H9 (cell line): ENCODE results near the gene CPA3. TPM values are rescaled to one million over a fixed set of nuclear protein-coding genes. Genes with fewer than 3 reads are reported as not detected.

Source experiments
- DNase-seq: peaks from one replicate; pipeline ENCODE4 v3.0.0-alpha.2; 2017
- H2AFZ ChIP-seq: one replicate; pipeline ENCODE4 v1.6.1; 2013; ENCODE audit warnings: mild to moderate bottlenecking, low read length, control low read depth, moderate library complexity
- H2AK5ac ChIP-seq: 2 replicates; pipeline ENCODE4 v1.6.1; 2013; ENCODE audit warnings: low read length, control low read depth, mixed read lengths; ENCODE audit not compliant: insufficient read length
- H2BK120ac ChIP-seq: one replicate; pipeline ENCODE4 v1.6.1; 2013; ENCODE audit warnings: low read depth, mild to moderate bottlenecking, low read length, control low read depth, inconsistent platforms; ENCODE audit not compliant: poor library complexity, severe bottlenecking
- H2BK12ac ChIP-seq: 2 replicates; pipeline ENCODE4 v1.6.1; 2013; ENCODE audit warnings: low read length, control low read depth, mixed read lengths, low read depth; ENCODE audit not compliant: insufficient read length
- H2BK15ac ChIP-seq: 2 replicates; pipeline ENCODE4 v1.6.1; 2013; ENCODE audit warnings: low read depth, low read length, control low read depth
- H2BK20ac ChIP-seq: one replicate; pipeline ENCODE4 v1.6.1; 2013; ENCODE audit warnings: low read depth, mild to moderate bottlenecking, low read length, control low read depth, inconsistent platforms; ENCODE audit not compliant: poor library complexity, severe bottlenecking
- H2BK5ac ChIP-seq: 2 replicates; pipeline ENCODE4 v1.6.1; 2013; ENCODE audit warnings: low read length, control low read depth, mixed read lengths; ENCODE audit not compliant: insufficient read length
- H3K14ac ChIP-seq: 2 replicates; pipeline ENCODE4 v1.6.1; 2013; ENCODE audit warnings: low read length, control low read depth; ENCODE audit not compliant: insufficient read depth
- H3K18ac ChIP-seq: 2 replicates; pipeline ENCODE4 v1.6.1; 2013; ENCODE audit warnings: low read depth, mild to moderate bottlenecking, mixed read lengths, low read length, control low read depth; ENCODE audit not compliant: insufficient read length
- H3K23ac ChIP-seq: 2 replicates; pipeline ENCODE4 v1.6.1; 2013; ENCODE audit warnings: low read length, control low read depth, mixed read lengths, low read depth; ENCODE audit not compliant: insufficient read length
- H3K23me2 ChIP-seq: 2 replicates; pipeline ENCODE4 v1.6.1; 2013; ENCODE audit warnings: low read depth, mild to moderate bottlenecking, mixed read lengths, low read length, control low read depth; ENCODE audit not compliant: insufficient read length, poor library complexity, severe bottlenecking
- H3K27ac ChIP-seq: 2 replicates; pipeline ENCODE4 v1.5.1; 2013; ENCODE audit warnings: low read length, control low read depth, mixed read lengths, low read depth; ENCODE audit not compliant: insufficient read length
- H3K27me3 ChIP-seq: 2 replicates; pipeline ENCODE4 v1.6.1; 2013; ENCODE audit warnings: low read length, control low read depth, inconsistent platforms; ENCODE audit not compliant: insufficient read depth
- H3K4ac ChIP-seq: 2 replicates; pipeline ENCODE4 v1.6.1; 2013; ENCODE audit warnings: low read depth, mild to moderate bottlenecking, control low read depth, inconsistent platforms, low read length, moderate library complexity
- H3K4me1 ChIP-seq: 2 replicates; pipeline ENCODE4 v1.6.1; 2013; ENCODE audit warnings: low read length, control low read depth, inconsistent platforms; ENCODE audit not compliant: insufficient read depth
- H3K4me2 ChIP-seq: 2 replicates; pipeline ENCODE4 v1.6.1; 2013; ENCODE audit warnings: low read length, control low read depth, mixed read lengths; ENCODE audit not compliant: insufficient read length, insufficient read depth
- H3K56ac ChIP-seq: 2 replicates; pipeline ENCODE4 v1.6.1; 2013; ENCODE audit warnings: low read depth, mild to moderate bottlenecking, mixed read lengths, low read length, control low read depth; ENCODE audit not compliant: insufficient read length
- H3K79me1 ChIP-seq: 2 replicates; pipeline ENCODE4 v1.6.1; 2013; ENCODE audit warnings: low read depth, mild to moderate bottlenecking, moderate library complexity, low read length, control low read depth, inconsistent platforms; ENCODE audit not compliant: insufficient read depth, poor library complexity, severe bottlenecking
- H3K79me2 ChIP-seq: 2 replicates; pipeline ENCODE4 v1.6.1; 2013; ENCODE audit warnings: low read length, control low read depth, inconsistent platforms; ENCODE audit not compliant: insufficient read depth
- H3K9ac ChIP-seq: 2 replicates; pipeline ENCODE4 v1.6.1; 2013; ENCODE audit warnings: low read length, control low read depth, mixed read lengths; ENCODE audit not compliant: insufficient read length; ENCODE audit errors: extremely low read depth
- H3K9me3 ChIP-seq: one replicate; pipeline ENCODE4 v1.6.1; 2013; ENCODE audit warnings: low read depth, low read length, inconsistent platforms; ENCODE audit not compliant: control insufficient read depth
- H3T11ph ChIP-seq: one replicate; pipeline ENCODE4 v1.6.1; 2013; ENCODE audit warnings: mild to moderate bottlenecking, low read length, control low read depth, inconsistent platforms
- H4K20me1 ChIP-seq: one replicate; pipeline ENCODE4 v1.6.1; 2013; ENCODE audit not compliant: control insufficient read depth, insufficient read length, insufficient read depth
- H4K5ac ChIP-seq: 2 replicates; pipeline ENCODE4 v1.6.1; 2013; ENCODE audit warnings: low read depth, mild to moderate bottlenecking, mixed read lengths, low read length, control low read depth; ENCODE audit not compliant: insufficient read length
- H4K8ac ChIP-seq: replicated peaks from 2 replicates; pipeline ENCODE4 v1.6.1; 2013; ENCODE audit warnings: low read length, control low read depth, mixed read lengths, low read depth; ENCODE audit not compliant: insufficient read length
- H4K91ac ChIP-seq: 2 replicates; pipeline ENCODE4 v1.6.1; 2013; ENCODE audit warnings: low read depth, mild to moderate bottlenecking, moderate library complexity, mixed read lengths, low read length, control low read depth; ENCODE audit not compliant: insufficient read length
- H3K27ac Mint-ChIP-seq, 3 experiments: 2 replicates in 2 of 3; 3 replicates in 1 of 3; pipeline ENCODE4 v1.8.0; 2020 to 2021; ENCODE audit warnings: mixed read lengths in 3 of 3, mild to moderate bottlenecking in 1 of 3, moderate library complexity in 1 of 3
- H3K27me3 Mint-ChIP-seq: 2 replicates; pipeline ENCODE4 v1.8.0; 2021; ENCODE audit warnings: low read depth, mild to moderate bottlenecking, moderate library complexity, mixed read lengths
- H3K36me3 Mint-ChIP-seq, 3 experiments: 2 replicates in 2 of 3; 3 replicates in 1 of 3; pipeline ENCODE4 v1.8.0; 2020 to 2021; ENCODE audit warnings: low read depth in 3 of 3, mixed read lengths in 3 of 3; ENCODE audit not compliant: insufficient read depth in 1 of 3
- H3K4me1 Mint-ChIP-seq, 2 experiments: 2 replicates each; pipeline ENCODE4 v1.8.0; 2020; ENCODE audit warnings: mixed read lengths in 2 of 2
- H3K4me3 Mint-ChIP-seq, 2 experiments: 2 replicates in 1 of 2; 3 replicates in 1 of 2; pipeline ENCODE4 v1.8.0; 2020 to 2021; ENCODE audit warnings: mild to moderate bottlenecking in 2 of 2, mixed read lengths in 2 of 2, moderate library complexity in 1 of 2
- H3K9me3 Mint-ChIP-seq, 2 experiments: 2 replicates in 1 of 2; 3 replicates in 1 of 2; pipeline ENCODE4 v1.8.0; 2020; ENCODE audit warnings: mild to moderate bottlenecking in 2 of 2, mixed read lengths in 2 of 2, moderate library complexity in 1 of 2
- CTCF ChIP-seq: fragments of 200-600 bp; sonication (generic); conservative IDR thresholded peaks from 3 replicates; pipeline ENCODE4 v1.8.0; 2021; ENCODE audit warnings: antibody characterized with exemption, mild to moderate bottlenecking
- WGBS: extraction: QIAGEN DNeasy Blood & Tissue Kit; methylation state at CpG from one replicate; pipeline ENCODE4 v1.1.7; 2013; ENCODE audit warnings: missing lambda C conversion rate, low lambda C conversion rate, mixed read lengths; ENCODE audit not compliant: insufficient read length; ENCODE audit errors: extremely low coverage; 5-methylcytosine and 5-hydroxymethylcytosine counted together
- total RNA-seq: library from RNA; stranded (reverse); gene quantifications from 2 replicates; pipeline ENCODE4 v1.2.1, GENCODE V29; 2021

The CPA3 gene
- total RNA-seq, 1 experiment from 2014 or later: not detected

- Mint-ChIP-seq H3K36me3 (no peaks in the 10 kb centered on the region), H3K27me3 (no peaks in the 10 kb centered on the region), H3K4me3 (no peak overlapping the region), H3K4me1 (peaks cover 3% of the 10 kb centered on the region in 2 experiments), H3K27ac (no peak overlapping the region), H3K9me3 (no peaks in the 10 kb centered on the region)
- H3K14ac ChIP-seq: no peak overlapping the region
- no peak overlapping the region for H3T11ph ChIP-seq
- H3K27ac ChIP-seq: no peak overlapping the region
- no peak overlapping the region for H2AK5ac ChIP-seq
- H3K23ac ChIP-seq: no peak overlapping the region
- no CpG with 5 or more reads among the region's 1 CpG for WGBS
- TF ChIP-seq CTCF: peak; percentile 87
- H3K23me2 ChIP-seq: no peaks in the 10 kb centered on the region
- DNase-seq: no peak
- H4K20me1 ChIP-seq: no peaks in the 10 kb centered on the region
- H2BK12ac ChIP-seq: no peak overlapping the region
- no peak overlapping the region for H2BK20ac ChIP-seq
- H4K8ac ChIP-seq: no peak overlapping the region
- no peak overlapping the region for H2BK15ac ChIP-seq
- no peak overlapping the region for H2BK5ac ChIP-seq
- H3K79me1 ChIP-seq: no peaks in the 10 kb centered on the region
- no peak overlapping the region for H3K18ac ChIP-seq
- no peak overlapping the region for H4K91ac ChIP-seq
- no peaks in the 10 kb centered on the region for H3K4me1 ChIP-seq
- H3K9ac ChIP-seq: no peak overlapping the region
- no peaks in the 10 kb centered on the region for H3K9me3 ChIP-seq
- no peak overlapping the region for H2AFZ ChIP-seq
- no peaks in the 10 kb centered on the region for H3K79me2 ChIP-seq
- H3K56ac ChIP-seq: no peak overlapping the region
- H3K4ac ChIP-seq: no peak overlapping the region
- H3K27me3 ChIP-seq: no peaks in the 10 kb centered on the region
- H4K5ac ChIP-seq: no peak overlapping the region
- no peak overlapping the region for H2BK120ac ChIP-seq
- no peak overlapping the region for H3K4me2 ChIP-seq
Observed at GRCh38 chr3:148861277-148861869, 3.7 kb upstream of the CPA3 start.
